ENCODE results near the gene SMR3B.

Gene SMR3B
- 0 reads per million in 4 experiments for total RNA-seq

- no peak for DNase-seq
Observed at GRCh38 chr4:70382691-70383181, at the start of gene SMR3B. Gene SMR3B (plus strand): TSS chr4:70383131. CDS start chr4:70384511, 1,380 bp downstream.

- DNase-seq, result no peak
Observed at GRCh38 chr4:70334681-70335080, 48.2 kb upstream of the SMR3B start, which contains the start of gene CABS1. Gene CABS1 (plus strand): TSS chr4:70334981. CDS start chr4:70335040, 59 bp downstream.

- no peak for DNase-seq
Observed at GRCh38 chr4:70336043-70336442, 46.9 kb upstream of the SMR3B start.

DNA sequence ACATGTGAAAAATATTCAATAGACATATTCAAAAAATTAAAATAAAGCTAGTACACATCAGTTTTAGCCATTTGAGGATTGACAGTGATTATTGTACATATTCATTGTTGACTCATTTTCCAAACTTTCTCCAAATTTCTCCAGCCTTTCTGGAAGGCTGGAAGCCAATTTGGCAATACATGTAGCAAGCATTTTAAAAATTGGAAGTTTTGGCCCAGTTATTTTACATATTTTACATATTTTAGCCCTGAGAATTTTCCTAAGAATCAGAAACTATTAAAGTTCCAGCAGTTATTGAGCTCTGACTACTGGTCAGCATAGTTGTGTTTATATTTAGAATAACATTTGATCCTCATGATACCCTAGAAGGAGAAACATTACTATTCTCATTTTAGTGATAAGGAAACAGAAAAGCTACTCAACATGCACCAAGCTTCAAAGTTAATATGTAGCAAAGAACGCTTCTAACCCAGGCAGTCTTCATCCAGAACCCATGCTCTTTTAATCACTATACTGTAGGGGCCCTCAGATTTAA is 45.0 kb upstream of the SMR3B start:
- no peak for DNase-seq

DNA sequence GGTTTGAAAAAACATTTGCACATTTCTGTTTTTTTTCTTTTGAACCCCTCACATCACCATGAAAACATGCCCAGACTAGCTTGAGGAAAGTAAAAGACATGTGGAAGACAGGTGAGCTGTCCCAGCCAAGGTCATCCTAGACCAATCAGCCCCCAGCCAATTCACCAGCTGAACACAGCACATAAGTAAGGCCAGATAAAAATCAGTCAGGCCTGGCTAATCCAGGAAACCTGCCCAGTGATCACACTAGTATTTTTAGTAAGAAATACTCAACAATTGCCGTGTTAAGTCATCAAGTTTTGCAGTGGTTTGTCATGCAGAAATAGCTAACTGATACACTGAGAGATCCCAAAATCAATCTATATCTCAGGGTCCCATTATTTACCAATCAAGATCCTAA is 26.7 kb upstream of the SMR3B start:
- DNase-seq, result no peak

GRCh38 chr4:70359115-70359661 is 23.7 kb upstream of the SMR3B start:
- DNase-seq, result no peak

- no peak for DNase-seq
Observed at GRCh38 chr4:70360460-70360859, 22.5 kb upstream of the SMR3B start, which contains the start of gene SMR3A. Gene SMR3A (plus strand): TSS chr4:70360760. CDS start chr4:70362116, 1,356 bp downstream.

- DNase-seq, result no peak
Observed at GRCh38 chr4:70364002-70364401, 18.9 kb upstream of the SMR3B start.

DNA sequence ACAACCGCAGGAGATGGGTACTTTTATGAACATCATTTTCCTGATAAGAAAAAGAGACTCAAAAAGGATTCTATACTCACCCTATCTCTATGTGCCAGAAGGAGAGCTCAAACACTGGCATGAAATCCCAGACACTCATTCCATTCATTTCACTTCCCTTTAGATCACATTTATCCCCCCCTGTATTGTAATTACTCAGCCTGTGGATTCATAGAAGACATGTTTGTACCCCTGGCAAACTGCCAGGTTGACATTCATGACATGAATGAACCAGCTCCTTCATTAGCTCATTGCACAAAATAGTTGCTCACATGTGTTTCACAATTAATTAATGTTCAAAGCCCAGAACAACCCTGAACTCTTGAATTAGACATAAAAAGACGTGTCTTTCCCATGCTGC is 17.5 kb upstream of the SMR3B start:
- DNase-seq, result no peak

GRCh38 chr4:70367813-70368212 is 15.1 kb upstream of the SMR3B start:
- DNase-seq, result no peak

GRCh38 chr4:70371987-70372386 is 10.9 kb upstream of the SMR3B start:
- DNase-seq, result no peak

DNA sequence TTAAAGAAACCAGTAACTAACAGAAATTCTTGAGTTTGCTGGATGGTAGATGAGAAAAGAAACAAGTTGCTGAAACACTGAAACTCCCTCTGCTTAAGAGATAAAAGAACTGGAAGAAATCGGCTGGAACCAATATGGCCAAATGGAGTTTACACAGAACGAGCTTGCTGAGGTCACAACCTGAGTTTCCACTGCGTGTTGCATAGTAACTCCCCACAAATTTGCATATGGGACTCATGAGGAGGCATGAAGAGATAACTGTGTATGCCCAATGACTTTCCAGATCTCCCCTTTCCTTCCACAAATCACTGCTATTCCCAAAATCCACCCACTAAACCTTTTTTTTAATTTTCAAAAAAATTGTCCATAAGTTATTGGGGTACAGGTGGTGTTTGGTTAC is 10.2 kb upstream of the SMR3B start:
- DNase-seq, result no peak

DNA sequence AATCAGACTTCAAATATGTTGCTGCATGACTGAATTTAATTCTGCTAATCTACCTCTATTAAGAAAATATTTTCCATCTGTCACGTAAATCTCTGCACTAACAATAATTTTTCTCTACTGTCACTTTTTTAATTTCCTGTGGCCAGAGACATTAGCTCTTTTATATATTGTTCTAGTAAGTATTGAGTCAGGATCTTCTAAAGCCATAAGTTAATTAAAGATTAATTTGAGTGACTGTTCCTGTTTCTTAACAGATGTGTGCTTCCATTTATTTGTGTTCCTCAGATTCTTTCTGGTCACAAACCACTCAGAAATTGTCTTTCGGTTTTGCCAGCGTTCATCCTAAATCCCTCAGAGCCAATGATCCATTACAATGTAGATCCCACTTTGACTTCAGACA is 2.4 kb upstream of the SMR3B start:
- no peak for DNase-seq

- DNase-seq, result no peak
Observed at GRCh38 chr4:70392057-70392776, 9.3 kb downstream of the SMR3B start.

DNA sequence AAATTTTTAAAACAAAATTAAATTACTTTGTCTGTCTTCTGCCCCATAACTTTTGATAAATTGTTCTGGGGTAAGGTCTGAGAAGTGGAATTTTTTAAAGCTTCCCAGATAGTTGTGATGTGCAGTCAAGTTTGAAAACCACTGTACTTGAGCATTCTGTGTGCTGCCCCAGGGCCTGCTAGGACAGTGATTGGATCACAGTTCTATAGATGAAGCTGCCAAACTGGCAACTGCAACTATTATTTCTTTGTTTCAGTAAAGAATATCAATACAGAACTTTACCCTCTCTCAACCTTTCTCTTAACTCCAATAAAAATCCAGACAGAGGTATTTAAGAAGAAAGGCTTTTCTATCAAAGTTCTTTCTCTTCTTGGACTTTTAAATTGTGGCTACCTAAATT is 14.6 kb downstream of the SMR3B start, which contains the start of gene OPRPN:
OPRPN (plus strand) TSS at position 361 of the 400 bp plus-strand sequence. CDS start 1,346 bp downstream, outside the sequence.
- DNase-seq, result no peak

- DNase-seq, result no peak
Observed at GRCh38 chr4:70399319-70399718, 16.4 kb downstream of the SMR3B start.

GRCh38 chr4:70402762-70403161 is 19.8 kb downstream of the SMR3B start:
- DNase-seq, result no peak

- no peak for DNase-seq
Observed at GRCh38 chr4:70405765-70406164, 22.8 kb downstream of the SMR3B start.

DNA sequence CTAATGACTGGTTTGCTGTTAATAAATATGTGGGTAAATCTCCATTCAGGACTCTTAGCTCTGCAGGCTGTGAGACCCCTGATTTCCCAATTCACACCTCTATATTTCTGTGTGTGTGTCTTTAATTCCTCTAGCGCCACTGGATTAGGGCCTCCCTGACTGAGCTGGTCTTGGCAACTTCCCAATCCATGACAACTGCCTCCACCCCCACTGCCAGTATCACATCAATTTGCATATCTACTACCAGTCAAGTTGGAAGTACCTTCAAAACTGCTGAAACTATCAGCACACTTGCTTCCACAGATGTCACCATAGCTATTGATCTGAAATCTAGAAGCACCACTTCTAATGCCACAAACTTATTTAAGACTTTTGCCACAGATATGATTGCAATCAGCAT is 42.4 kb downstream of the SMR3B start:
- no peak for DNase-seq

DNA sequence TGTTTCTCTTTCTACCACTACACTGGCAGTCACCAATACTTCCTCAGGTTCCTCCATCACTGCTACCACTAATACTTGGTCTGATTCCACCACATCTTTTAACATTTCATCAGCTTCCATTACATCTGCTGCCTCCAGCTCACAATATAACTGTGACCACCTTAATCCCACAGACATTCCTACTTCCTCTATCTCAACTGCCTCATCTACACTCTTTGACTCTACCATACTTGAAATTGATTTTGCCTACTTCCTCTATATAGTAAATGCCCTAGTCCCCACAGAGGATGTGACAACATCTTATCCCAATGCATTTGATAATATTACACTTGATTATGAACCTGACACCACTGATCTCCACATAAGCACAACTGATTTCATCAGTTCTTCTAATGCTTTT is 43.9 kb downstream of the SMR3B start:
- no peak for DNase-seq

- DNase-seq, result no peak
Observed at GRCh38 chr4:70437197-70437596, 54.3 kb downstream of the SMR3B start.

Measured in effector CD8-positive, alpha-beta T cell (primary cell).